ENCODE measurements around the gene MAPRE2. TPM values are rescaled to one million over a fixed set of nuclear protein-coding genes. Genes with fewer than 3 reads are reported as not detected.
A peak's percentile ranks its signal among the peaks of the same experiment; 100 is the strongest.
"Not testable (repeated sequence)": the region's sequence is repeated elsewhere in the genome, so short reads cannot be mapped to it uniquely, and the experiment has no call there.

Gene MAPRE2
- total RNA-seq, 1 donor from 2014 or later: 68.9 TPM

DNA sequence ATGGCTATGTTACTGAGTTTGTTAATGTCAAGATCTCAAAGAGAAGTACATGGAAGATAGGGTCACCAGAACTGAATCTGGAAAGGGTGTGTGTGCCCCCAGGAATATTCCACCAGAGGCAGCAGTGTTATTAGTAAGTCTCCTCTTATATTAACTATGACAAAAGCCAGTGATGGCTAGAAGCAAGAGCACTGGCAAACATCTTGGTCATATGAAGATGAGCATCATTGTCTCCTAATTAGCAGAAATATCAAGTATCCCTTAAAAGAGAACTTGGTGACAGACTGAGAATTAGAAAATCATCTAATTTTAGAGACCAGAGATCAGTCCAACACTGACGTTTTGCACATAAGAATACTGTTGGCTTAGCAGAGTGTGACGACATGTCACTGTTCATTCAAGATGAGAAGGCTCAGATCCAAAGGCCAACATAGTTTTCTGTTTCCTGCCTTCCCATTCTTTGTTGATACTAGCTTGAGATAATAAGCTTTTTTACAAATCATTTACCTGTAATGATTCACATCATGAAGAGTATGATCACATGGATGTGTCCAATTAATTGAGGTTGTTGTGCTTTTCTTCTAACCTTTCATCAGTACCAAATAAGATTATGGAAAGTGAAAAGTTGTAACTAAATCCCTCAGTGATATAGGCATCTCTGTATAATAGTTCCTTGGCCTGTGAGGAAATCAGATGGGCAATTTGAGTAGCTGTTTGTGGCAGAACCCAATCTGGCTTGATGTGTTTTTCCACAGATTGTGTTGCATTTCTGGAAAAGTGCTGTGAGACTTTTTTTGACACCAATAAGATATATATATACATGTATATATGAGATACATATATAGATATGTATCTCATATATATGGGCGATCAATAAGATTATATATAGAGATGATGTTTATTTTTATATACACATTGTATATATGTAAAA is 44.5 kb downstream of the MAPRE2 start:
- FAIRE-seq (no peak), DNase-seq (ENCODE audit: low spot score in 2 of 2) (no peak)

DNA sequence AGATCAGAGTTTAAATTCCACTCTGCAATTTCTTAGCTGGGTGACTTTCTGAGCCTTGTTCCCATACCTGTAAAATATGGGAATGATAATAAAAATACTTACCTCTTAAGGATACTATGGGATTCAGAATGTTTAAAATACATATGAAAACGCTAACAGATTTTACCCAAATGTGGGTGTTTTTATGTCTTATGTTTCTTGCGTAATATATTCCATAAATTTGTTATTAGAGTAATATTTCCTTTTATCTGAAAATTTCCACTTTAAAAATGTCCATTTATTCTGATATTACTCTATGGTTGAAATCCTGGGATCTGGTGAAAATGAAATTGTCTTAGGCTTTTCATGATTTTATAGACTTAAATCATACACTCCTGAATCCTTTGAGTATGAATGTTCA is 45.5 kb downstream of the MAPRE2 start:
- FAIRE-seq (no peak), DNase-seq (ENCODE audit: low spot score in 2 of 2) (no peak)

DNA sequence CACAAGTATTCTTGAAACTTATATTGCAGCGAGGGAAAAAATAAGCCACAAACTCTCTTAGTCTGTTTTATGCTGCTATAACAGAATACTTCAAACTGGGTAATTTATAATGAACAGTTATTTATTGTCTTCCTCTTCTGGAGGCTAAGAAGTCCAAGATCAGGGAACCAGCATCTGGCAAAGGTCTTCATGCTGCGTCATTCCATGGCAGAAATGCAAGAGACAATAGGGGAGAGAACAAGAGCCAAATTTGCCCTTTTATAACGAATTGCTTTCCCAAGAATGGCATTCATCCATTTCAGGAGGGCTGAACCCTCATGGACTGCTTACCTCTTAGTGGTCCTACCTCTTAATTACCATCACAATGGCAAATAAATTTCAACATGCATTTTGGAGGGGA is 46.5 kb downstream of the MAPRE2 start:
- no peak for FAIRE-seq

DNA sequence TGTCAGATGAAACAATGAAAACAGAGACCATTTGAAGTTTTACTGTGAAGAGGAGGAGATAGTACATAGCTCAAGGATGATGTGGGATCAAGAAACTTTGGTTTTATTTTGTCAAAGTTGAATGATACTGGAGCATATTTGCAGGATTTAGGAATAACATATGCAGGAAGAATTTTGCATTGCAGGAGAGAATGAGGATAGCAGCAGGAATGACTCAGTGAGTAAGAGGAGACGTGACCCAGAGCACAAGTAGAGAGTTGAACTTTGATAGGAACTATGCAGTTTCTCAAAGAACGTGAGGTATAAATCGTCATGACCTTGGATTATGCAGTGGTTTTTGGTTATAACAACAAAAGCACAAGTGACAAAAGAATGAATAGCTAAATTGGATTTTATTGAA is 47.7 kb downstream of the MAPRE2 start:
- FAIRE-seq (no peak), DNase-seq (ENCODE audit: low spot score in 2 of 2) (no peak)

More for the DNA sequence above, 46.5 kb downstream of the MAPRE2 start:
- DNase-seq (ENCODE audit: low spot score in 2 of 2): no peak

DNA sequence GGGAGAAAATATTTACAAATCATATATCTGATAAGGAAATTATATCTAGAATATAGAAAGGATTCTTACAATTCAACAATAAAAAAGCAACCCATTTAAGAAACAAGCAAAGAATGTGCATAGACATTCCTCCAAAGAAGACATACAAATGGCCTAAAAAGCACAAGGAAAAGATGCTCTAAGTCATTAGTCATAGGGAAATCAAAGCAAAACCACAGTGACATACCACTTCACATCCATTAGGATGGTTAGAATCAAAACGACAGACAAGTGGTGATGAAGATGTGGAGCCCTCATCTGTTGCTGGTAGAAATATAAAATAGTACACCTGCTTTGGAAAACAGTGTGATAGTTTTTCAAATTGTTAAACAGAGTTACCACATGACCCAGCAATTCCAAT is 48.2 kb downstream of the MAPRE2 start:
- FAIRE-seq (no peak), DNase-seq (ENCODE audit: low spot score in 2 of 2) (no peak)

DNA sequence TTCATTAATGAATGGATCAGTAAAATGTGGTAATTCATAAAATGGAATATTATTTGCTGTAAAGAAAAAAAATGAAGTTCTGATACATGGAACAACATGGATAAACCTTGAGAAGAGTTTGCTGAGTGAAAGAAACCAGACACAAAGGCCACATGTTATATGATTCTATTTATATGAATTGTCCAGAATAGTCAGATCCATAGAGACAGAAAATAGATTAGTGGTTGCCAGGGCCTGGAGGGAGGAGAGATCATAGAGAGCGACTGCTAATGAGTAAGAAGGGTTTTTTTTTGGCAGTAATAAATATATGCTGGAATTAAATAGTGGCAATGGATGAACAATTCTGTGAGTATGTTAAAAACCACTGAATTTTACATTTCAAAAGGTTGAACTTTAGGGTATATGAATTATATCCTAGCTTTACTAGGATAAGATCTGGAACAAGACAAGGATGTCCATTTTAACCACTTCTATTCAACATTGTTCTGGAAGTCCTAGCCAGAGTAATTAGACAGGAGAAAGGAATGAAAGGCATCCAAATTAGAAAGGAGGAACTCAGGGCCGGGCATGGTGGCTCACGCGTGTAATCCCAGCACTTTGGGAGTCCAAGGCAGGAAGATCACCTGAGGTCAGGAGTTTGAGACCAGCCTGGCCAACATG is 48.8 kb downstream of the MAPRE2 start:
- DNase-seq (ENCODE audit: low spot score in 2 of 2) (no peak), FAIRE-seq (no peak)

DNA sequence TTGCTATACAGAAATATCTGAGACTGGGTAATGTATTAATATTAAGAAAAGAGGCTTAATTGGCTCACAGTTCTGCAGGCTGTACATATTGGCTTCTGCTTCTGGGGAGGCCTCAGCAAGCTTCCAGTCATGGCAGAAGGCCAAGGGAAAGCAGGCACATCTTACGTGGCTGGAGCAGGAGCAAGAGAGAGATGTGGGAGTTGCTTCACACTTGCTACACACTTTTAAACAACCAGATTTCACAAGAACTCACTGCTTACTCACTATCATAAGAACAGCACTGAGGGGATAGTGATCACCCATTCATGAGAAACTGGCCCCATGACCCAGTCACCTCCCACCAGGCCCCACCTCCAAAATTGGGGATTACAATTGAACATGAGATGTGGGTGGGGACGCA is 50.6 kb downstream of the MAPRE2 start:
- FAIRE-seq: no peak
- no peak for DNase-seq (ENCODE audit: low spot score in 2 of 2)

DNA sequence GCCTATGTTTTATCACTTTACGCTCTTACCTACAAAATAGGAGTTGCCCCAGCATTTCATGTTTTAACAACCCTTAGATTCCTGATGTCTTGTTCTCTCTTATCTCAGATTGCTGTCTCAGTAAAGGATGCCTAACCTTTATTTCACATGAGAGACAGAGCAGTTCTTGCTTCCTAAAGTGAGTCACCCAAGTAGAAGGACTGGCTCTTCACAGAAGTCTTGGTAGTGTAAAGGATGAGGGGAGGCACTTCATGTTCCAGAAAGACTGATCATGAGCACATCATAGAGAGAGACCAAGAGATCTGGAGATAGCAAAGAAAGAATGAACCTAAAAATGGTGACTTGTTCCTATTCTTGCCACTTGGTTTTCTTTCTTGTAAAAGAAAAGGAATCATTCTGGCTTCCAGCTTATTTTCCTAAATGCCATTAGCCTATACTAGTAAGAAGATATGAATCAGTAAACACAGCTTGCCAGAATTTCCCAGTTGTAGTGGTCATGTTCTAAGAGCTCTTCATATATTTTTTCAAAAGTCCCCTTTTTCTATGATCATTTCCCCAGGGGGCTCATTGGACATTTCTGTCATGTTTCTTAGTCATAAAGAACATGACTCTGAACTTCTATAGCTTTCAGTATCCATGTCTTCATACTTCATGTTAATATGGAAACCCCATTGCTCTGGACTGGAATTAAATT is 54.9 kb downstream of the MAPRE2 start:
- DNase-seq (ENCODE audit: low spot score in 2 of 2): no peak
- FAIRE-seq: no peak

DNA sequence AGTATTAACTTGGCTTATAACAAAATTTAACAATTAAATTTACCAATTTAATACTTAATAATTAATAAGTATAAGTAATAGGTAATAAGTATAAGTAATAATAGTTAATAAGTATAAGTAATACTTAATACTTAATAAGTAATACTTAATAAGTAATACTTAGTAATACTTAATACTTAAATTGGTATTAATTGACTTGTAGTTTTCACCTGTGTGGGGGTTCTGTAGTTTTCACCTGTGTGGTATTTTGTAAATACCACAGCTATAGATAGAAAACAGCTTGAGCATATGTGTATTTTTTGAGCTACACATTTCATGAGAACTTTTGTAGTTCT is 55.4 kb downstream of the MAPRE2 start:
- DNase-seq (ENCODE audit: low spot score in 2 of 2) (no peak), FAIRE-seq (peak; percentile 79)

DNA sequence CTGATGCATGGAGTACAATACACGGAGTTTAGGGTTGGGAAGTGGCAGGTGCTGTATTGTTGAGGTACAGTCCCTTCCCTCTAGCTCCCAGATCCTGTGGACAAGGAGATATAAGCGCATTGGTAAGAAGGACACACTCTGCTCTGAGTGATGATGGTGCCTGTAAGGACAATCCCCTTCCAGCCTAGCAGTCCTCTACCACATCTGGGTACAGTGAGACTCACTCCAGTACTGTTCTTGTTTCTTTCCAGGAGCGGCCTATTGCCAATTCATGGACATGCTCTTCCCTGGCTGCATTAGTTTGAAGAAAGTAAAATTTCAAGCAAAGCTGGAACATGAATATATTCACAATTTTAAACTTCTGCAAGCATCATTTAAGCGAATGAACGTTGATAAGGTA is 56.0 kb downstream of the MAPRE2 start:
- FAIRE-seq (no peak), DNase-seq (ENCODE audit: low spot score in 2 of 2) (no peak)

DNA sequence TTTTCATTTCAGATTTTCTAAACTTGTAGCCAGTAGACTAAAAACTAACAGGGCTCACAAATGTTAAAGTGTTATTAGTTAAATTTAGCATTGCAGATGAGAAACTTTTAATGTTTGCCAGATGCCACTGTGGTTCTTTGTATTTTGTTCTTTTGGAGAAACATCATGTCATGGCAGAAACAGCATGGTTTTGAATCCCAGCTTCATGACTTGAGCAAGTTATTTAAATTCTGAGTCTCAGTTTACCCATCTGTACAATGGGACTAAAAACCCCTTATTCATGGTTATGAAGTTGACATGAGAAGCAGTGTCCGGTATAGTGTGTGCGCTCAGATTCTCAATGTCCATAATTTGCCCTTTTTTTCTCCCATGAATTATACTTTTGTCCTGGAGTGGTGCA is 56.5 kb downstream of the MAPRE2 start:
- DNase-seq (ENCODE audit: low spot score in 2 of 2): no peak
- FAIRE-seq: no peak

DNA sequence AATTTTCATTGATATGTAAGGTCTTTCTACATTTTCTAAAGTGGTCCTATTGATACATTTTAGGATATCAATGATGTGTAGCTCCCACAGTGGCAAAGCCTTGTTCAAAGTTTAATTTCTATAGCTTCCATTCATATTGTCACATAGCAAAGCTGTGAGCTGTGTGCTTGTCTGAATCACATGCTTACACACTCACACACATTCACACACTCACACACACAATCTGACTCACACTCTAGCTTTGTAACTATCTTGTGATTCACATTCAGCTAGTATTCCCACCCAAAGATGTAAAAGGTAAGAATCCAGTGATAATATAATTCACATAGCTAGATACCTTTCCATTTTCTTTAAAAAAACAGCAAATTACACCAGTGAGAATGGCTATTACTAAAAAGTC is 58.7 kb downstream of the MAPRE2 start:
- no peak for DNase-seq (ENCODE audit: low spot score in 2 of 2)
- FAIRE-seq: no peak

DNA sequence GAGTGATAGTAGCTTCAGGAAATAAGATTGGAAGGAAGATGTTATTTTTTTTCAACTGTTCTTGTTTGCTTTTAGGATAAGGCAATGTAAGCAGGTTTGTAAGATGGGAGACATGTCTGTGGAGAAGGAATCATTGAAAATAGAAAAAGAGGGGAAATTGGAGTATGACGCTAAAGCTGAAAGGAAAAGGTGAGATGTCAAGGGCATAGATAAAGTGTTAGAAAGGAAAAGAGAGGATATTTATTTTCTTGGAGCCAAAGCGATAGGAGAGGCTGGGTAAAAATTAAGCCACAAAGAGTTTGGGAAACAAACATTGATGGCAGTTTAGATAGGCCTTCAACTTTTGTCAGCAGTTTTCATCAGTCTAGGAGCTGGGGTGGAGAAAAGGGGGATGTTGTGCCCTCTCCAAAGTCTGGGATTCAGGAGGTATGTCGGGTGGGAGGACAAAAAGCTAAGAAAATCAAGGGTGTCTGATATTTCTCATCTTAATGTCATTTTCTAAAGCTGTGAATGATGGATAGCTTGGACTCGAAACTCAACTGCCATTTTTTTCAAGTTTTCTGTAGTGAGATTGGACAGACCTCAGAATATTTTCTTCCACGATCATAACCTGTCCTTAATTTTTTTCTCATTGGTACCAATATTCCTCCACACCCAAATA is 63.3 kb downstream of the MAPRE2 start:
- DNase-seq (ENCODE audit: low spot score in 2 of 2): no peak
- FAIRE-seq: no peak

DNA sequence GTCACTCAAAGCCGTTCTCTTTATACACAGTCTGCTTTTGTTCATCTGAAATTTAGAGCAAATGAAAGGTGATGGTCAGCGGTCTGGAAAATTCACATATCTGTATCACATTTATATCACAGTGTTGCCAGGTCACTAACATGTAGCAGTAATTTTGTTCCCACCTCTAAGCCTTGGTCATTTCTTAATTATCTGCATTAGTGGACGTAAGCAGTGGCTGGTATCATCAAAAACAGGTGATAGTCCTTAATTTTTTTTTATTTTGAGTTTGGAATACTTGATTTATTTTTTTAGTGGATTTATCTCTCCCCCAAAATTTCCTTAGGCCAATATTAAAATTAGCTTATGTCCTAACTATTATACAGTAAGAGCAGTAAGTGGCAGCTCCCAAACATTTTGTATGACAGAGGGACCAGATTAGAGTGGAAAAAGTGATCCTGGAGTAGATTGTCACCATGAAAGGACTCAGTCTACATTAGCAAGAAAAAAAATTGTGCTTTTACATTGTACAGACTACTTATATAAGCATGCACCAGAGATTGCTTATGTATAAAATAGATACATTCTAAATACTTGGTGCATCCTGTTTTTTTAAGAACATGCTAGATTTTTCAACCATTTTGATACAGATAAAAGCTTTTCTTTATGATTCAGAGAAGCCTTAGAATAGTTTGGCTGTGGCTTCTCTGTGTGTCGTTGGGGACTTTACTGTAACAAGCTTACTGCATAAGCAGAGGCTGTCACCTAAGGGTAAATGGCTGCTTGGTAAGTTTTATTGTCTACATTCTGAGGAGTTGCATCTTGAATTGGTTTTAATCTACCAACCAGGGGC is 65.0 kb downstream of the MAPRE2 start:
- FAIRE-seq: no peak
- DNase-seq (ENCODE audit: low spot score in 2 of 2): no peak

DNA sequence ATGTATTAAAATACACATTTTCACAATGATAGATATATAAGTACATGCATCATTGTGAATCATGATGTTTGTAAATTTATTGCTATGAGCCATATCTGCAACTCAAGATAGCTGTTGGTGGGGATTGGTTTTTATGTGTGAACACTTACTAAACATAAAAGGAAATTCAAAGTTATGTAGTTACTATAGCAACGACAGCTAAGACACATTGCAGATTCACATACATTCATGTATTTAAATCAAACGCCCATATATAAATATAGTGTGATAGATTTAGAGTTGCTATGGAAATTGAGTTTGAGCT is 65.6 kb downstream of the MAPRE2 start:
- no peak for FAIRE-seq
- no peak for DNase-seq (ENCODE audit: low spot score in 2 of 2)

DNA sequence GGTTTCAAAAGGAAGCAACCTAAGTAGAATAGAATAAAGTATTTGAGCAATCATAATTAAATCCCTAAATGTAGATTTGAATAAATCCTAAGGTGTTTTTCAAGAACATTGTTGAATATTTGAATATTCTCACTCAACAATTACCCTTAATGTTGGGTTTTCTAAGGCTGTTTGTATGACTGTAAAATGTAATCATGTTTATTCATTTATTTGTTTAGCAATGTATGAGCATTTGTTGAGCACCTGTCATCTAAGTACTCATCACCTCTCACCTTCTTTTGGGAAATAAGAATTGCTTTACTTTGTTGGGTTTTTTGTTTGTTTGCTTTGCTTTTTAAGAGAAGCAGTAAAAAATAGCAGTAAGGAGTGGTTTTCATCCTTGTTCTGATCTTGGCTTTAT is 66.0 kb downstream of the MAPRE2 start:
- FAIRE-seq: no peak
- no peak for DNase-seq (ENCODE audit: low spot score in 2 of 2)

DNA sequence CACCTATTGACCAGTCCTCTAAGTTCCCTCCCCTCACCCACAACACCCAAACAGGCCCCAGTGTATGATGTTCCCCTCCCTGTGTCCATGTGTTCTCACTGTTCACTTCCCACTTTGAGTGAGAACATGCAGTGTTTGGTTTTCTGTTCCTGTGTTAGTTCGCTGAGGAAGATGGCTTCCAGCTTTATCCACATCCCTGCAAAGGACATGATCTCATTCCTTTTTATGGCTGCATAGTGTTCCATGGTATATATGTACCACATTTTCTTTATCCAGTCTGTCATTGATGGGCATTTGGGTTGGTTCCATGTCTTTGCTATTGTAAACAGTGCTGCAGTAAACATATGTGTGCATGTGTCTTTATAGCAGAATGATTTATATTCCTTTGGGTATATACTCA is 66.9 kb downstream of the MAPRE2 start:
- not testable (repeated sequence) for DNase-seq (ENCODE audit: low spot score in 2 of 2); FAIRE-seq

DNA sequence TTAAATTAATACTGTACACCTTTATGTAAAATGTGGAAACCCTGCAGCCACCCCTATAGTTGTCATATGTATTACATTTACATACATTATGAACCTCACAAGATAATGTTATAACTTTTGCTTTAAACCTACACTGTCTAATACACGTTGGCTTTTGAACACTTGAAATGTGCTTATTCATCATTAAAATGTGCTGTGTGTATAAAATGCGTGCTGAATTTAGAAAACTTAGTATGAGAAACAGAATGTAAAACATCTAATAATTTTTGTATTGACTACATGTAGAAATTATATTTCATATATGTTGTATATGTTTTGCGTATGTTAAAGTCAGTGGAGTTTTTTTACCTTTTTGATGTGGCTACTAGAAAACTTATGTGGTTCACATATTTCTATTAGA is 68.8 kb downstream of the MAPRE2 start:
- DNase-seq (ENCODE audit: low spot score in 2 of 2) (no peak), FAIRE-seq (no peak)

DNA sequence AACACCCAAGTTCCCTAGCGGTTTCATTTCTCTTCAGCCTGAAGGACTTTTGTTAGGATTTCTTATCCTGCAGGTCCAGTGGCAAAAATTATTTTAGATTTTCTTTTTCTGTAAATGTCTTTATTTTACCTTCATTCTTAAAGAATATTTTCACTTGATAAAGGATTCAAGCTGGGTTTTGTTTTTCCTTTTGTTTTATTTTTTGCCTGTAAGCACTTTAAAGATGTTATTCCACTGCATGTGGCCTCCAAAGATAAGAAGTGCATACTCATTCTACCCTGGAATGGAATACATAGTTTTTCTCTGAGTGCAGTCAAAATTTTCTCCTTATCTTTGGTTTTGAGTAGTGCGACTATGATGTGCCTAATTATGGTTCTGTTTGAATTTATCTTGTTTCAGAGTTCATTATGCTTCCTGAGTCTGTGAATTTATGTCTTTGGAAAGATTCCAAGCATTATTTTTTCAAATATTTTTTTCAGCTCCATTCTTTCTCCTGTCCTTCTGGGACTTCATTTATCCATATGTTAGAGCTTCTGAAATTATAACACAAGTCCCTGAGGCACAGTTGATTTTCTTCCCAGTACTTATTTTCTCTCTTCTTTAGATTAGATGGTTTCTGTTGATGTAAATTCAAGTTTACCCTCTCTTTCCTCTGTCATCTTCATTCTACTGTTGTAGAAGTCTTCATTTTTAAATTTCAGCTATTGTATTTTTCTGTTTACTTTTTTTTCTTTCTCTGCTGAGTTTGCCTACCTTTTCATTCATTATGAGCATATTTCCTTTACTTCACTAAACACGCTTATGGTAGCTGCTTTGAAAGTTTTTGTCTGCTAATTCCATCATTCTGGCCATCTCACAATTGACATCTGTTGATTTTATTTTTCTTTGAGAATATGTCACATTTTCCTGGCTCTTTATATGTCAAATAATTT is 69.6 kb downstream of the MAPRE2 start:
- FAIRE-seq: no peak
- no peak for DNase-seq (ENCODE audit: low spot score in 2 of 2)

All from frontal cortex (tissue), 4 donors.